GM12864 (cell line): ENCODE data around the gene U2AF2.

ENCODE experiments used
- DNase-seq: peaks from one replicate; pipeline ENCODE4 v3.0.0-alpha.2; 2011; ENCODE audit warnings: low read depth
- H3K4me3 ChIP-seq: 2 replicates; pipeline ENCODE4 v1.5.1; 2011; ENCODE audit warnings: mild to moderate bottlenecking, low read depth, low read length, control low read depth
- TF ChIP-seq, protein P1 (sequence below): IDR thresholded peaks from 2 replicates; pipeline ENCODE4 v1.5.1; 2011; ENCODE audit warnings: low read depth, mild to moderate bottlenecking, moderate library complexity, low read length, control low read depth, inconsistent platforms; ENCODE audit errors: missing control alignments

The U2AF2 gene

DNA sequence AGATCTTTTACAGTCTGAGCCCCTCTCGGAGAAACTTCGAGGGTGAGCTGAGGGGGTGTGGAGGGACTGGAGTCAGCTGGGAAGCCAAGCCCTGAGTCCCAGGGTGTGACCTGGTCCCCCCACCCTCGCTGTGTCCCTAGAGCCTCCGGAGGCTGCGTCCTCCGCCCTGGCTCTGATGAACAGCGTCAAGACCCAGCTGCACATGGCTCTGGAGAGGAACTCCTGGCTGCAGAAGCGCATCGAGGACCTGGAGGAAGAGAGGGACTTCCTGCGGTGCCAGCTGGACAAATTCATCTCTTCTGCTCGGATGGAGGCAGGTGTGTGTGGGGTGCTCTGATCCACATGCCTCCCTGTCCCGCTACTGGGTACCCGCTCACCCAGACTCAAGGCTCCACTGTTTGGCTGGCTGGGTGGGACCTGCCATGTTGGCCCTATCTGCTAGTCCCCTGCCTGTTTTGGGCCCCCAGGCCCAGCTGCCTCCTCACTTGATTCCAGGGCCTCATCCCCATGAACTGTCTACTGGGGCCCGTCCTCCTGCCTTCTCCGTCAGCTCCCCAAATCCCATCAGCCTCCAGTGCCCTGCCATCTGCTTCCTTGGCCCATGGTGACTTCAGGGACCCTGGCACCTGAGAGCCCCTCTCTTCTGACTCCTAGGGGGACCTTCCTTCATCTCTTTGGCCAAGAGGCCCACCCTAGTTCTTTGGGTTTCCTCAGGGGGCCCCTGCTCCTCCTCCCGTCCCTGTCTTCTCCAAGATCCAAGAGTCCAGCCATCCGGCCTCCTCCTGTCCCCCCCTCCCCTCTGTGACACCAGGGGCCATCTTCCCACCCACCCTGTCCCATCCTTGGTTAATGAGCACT lies 5.3 kb upstream of the U2AF2 start:
- TF ChIP-seq, protein P1, sequence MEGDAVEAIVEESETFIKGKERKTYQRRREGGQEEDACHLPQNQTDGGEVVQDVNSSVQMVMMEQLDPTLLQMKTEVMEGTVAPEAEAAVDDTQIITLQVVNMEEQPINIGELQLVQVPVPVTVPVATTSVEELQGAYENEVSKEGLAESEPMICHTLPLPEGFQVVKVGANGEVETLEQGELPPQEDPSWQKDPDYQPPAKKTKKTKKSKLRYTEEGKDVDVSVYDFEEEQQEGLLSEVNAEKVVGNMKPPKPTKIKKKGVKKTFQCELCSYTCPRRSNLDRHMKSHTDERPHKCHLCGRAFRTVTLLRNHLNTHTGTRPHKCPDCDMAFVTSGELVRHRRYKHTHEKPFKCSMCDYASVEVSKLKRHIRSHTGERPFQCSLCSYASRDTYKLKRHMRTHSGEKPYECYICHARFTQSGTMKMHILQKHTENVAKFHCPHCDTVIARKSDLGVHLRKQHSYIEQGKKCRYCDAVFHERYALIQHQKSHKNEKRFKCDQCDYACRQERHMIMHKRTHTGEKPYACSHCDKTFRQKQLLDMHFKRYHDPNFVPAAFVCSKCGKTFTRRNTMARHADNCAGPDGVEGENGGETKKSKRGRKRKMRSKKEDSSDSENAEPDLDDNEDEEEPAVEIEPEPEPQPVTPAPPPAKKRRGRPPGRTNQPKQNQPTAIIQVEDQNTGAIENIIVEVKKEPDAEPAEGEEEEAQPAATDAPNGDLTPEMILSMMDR = no peak
- no peak for DNase-seq
- peak overlapping the region; percentile 64 for H3K4me3 ChIP-seq

DNA sequence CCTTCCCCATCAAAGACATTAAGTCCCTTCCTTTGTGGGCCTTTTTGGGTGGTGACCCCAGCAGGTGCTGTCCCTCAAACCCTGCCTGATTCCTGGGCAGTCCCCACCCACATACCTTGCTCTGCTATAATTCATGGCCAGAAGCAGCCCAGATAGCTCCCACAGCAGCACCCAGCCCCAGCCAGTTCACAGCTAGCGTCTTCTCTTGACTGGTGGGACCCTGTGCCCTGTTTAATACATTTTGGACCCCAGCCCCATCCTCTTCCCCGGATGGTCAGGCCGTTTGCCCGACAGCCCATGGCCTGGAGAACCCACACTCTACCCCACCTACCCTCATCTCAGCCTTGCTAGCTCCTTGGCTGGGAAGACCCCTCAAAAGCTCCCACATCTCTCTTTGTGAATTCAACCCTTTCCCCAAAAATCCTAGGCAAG lies 4.7 kb upstream of the U2AF2 start:
- no peak for DNase-seq
- H3K4me3 ChIP-seq = no peak overlapping the region
- TF ChIP-seq, protein P1 = no peak

DNA sequence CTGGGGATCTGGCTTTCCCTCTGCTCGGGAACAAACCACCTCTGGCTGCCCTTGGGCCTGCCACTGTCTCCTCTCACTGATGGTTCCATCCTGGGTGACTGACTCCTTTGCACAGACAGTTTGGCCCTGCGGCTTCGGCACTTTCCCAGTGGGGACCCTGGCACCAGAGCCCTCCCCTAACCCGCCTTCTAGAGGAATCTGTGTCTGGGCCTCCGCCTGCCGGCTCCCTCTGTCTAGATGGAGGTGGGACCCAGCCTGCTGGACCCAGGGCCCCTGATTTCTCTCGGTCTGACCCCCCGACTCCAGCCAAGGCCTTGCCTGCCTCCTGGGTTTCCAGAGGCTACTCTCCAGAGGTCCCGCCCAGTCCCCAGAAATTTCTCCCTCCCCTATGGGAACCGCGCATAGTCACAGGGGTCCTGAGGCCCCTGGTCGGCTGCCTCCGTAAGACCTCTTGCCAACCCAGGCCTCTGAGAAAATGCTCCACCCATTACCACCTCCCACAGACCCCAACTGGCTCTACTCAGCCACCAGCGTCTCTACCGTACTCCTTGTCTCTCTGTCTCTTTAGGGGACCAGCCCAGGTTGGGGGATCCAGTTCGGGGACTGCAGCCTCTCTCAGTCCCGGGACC lies 4.1 kb upstream of the U2AF2 start:
- no peak overlapping the region for H3K4me3 ChIP-seq
- DNase-seq = no peak
- TF ChIP-seq, protein P1 = no peak

DNA sequence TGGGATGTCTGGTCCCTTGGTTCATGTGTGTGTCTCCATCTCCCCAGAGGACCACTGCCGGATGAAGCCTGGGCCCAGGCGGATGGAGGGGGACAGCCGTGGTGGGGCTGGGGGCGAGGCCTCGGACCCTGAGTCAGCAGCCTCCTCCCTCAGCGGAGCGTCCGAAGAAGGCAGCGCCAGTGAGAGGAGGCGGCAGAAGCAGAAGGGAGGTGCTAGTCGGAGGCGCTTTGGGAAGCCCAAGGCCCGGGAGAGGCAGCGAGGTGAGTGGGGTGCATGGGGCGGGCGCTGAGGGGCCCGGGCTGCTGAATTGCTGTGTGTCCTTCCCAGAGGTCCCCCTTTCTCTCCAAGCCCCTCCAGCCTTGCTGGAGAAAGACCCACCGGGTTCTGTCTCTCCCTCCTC lies 3.6 kb upstream of the U2AF2 start:
- TF ChIP-seq, protein P1 = no peak
- no peak overlapping the region for H3K4me3 ChIP-seq
- DNase-seq = no peak

DNA sequence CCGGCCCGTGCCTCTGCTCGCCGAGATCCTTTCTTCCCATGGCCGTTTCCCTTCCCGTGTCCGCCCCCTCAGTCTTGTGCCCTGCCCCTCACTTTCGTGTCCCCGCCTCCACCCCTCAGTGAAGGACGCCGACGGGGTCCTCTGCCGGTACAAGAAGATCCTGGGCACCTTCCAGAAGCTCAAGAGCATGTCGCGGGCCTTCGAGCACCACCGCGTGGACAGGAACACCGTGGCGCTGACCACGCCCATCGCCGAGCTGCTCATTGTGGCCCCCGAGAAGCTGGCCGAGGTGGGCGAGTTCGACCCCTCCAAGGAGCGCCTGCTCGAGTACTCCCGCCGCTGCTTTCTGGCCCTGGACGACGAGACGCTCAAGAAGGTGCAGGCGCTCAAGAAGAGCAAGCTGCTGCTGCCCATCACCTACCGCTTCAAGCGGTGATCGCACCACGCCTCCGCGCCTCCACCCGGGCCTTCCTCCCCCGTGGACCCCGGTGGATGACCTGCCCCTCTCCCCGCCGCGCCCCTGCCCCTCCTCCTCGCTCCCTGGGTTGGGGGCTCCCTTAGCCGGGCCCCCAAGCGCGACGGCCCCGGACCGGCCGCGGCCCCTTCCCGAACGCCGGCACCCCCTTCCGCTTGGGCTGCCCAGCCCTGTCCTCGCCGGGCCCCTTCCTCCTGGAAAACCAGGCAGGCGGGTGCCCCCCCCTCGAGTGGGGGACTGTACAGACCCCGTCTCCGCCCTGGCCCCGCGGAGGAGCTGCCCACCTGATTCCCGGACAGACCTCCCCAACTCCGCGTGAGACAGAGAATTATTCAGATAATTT lies 2.3 kb upstream of the U2AF2 start:
- no peak for DNase-seq
- H3K4me3 ChIP-seq = no peak overlapping the region; the same call in 1 of the 2 replicates
- TF ChIP-seq, protein P1 = no peak

DNA sequence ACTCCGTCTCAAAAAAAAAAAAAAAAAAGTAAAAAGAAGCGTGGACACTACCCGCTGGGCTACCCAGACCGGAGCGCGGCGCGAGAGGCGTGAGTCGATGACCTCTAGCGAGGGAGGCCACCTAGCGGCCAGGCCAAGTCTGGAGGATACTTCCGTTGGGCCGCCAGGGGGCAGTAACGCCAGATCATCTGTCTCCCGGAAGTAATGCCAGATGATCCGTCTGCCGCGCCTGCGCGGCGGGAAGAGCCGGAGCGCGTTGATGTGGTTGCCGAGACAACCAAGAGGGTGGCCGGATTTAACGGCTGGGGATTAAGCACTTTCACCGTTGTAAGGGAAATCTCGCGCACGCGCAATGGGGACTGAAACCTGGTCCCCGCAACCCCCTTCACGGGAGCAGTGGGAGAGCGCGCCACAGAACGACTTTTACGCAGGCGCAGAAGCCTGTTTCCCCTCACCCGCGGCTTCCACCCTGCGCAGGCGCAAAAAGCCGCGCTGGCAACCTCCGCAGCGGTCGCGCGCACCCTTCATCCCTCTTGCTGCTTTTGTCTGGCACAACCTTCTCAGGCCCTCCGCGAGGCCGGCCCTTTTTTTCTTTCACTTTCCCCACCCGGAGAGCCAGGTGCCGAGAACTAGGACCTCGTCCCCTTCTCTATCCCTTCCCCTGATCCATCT lies 1.0 kb upstream of the U2AF2 start:
- peak; percentile 97 for DNase-seq
- peak overlapping the region; percentile 95 for H3K4me3 ChIP-seq
- TF ChIP-seq, protein P1 = peak; percentile 100
